HepG2 (cell line): ENCODE results near the gene ZG16. TPM values are rescaled to one million over a fixed set of nuclear protein-coding genes. Genes with fewer than 3 reads are reported as not detected.

Experiments used
- ATF7-NPFF ChIP-seq: sonication (generic); formaldehyde crosslinking; IDR thresholded peaks from 2 replicates; pipeline ENCODE4 v1.8.1; 2023; ENCODE audit warnings: mild to moderate bottlenecking, low read depth, missing genetic modification reagents, moderate library complexity
- ATRX ChIP-seq: sonication (generic); formaldehyde crosslinking; IDR thresholded peaks from 2 replicates; pipeline ENCODE4 v1.4.0; 2020; ENCODE audit warnings: missing genetic modification reagents, borderline replicate concordance
- BCL6 ChIP-seq: IDR thresholded peaks from 2 replicates; pipeline ENCODE4 v1.6.1; 2016; ENCODE audit warnings: missing genetic modification reagents, missing compliant biosample characterization
- BRD4 ChIP-seq: sonication (generic); formaldehyde crosslinking; IDR thresholded peaks from 2 replicates; pipeline ENCODE4 v1.4.0; 2020; ENCODE audit warnings: missing genetic modification reagents
- CBX1 ChIP-seq: IDR thresholded peaks from one replicate; pipeline ENCODE4 v1.6.1; 2016; ENCODE audit warnings: antibody characterized with exemption, low read depth
- HNRNPUL1 ChIP-seq: fragments of 200-400 bp; formaldehyde crosslinking; IDR thresholded peaks from 2 replicates; pipeline ENCODE4 v1.6.1; 2017; ENCODE audit warnings: low read depth, mild to moderate bottlenecking, low read length, moderate library complexity
- RBAK ChIP-seq: sonication (generic); formaldehyde crosslinking; IDR thresholded peaks from 2 replicates; pipeline ENCODE4 v1.5.1; 2020; ENCODE audit warnings: mild to moderate bottlenecking, missing genetic modification reagents
- RXRA ChIP-seq: sonication (generic); formaldehyde crosslinking; IDR thresholded peaks from 2 replicates; pipeline ENCODE4 v1.5.1; 2020; ENCODE audit warnings: missing genetic modification reagents
- ZBTB3 ChIP-seq: sonication (generic); formaldehyde crosslinking; IDR thresholded peaks from 2 replicates; pipeline ENCODE4 v1.4.0; 2020; ENCODE audit warnings: low read depth, mild to moderate bottlenecking, moderate library complexity, missing genetic modification reagents, borderline replicate concordance
- ZKSCAN8 ChIP-seq: IDR thresholded peaks from 2 replicates; pipeline ENCODE4 v1.6.1; 2016; ENCODE audit warnings: borderline replicate concordance, missing genetic modification reagents, missing compliant biosample characterization
- ZNF143 ChIP-seq: sonication (generic); formaldehyde crosslinking; IDR thresholded peaks from 2 replicates; pipeline ENCODE4 v1.4.0; 2020; ENCODE audit warnings: missing genetic modification reagents
- ZNF354B ChIP-seq: sonication (generic); formaldehyde crosslinking; IDR thresholded peaks from 2 replicates; pipeline ENCODE4 v1.8.0; 2022; ENCODE audit warnings: mild to moderate bottlenecking, missing genetic modification reagents
- ZNF441 ChIP-seq: sonication (generic); formaldehyde crosslinking; IDR thresholded peaks from 2 replicates; pipeline ENCODE4 v1.7.0; 2021; ENCODE audit warnings: missing genetic modification reagents, borderline replicate concordance
- ZNF564 ChIP-seq: sonication (generic); formaldehyde crosslinking; IDR thresholded peaks from 2 replicates; pipeline ENCODE4 v1.8.1; 2023; ENCODE audit warnings: mild to moderate bottlenecking, missing genetic modification reagents
- ZNF775 ChIP-seq: sonication (generic); formaldehyde crosslinking; IDR thresholded peaks from 2 replicates; pipeline ENCODE4 v1.4.0; 2020; ENCODE audit warnings: missing genetic modification reagents, mild to moderate bottlenecking, moderate library complexity, borderline replicate concordance
- ZNF878 ChIP-seq: sonication (generic); formaldehyde crosslinking; IDR thresholded peaks from 2 replicates; pipeline ENCODE4 v1.8.1; 2023; ENCODE audit warnings: mild to moderate bottlenecking, missing genetic modification reagents, moderate library complexity
- ZNF879 ChIP-seq: sonication (generic); formaldehyde crosslinking; IDR thresholded peaks from 2 replicates; pipeline ENCODE4 v1.8.1; 2023; ENCODE audit warnings: missing genetic modification reagents
- polyA plus RNA-seq, 8 experiments: library from polyadenylated mRNA; depleted of rRNA in 3 of 8; stranded (reverse) in 7 of 8; unstranded in 1 of 8; fragments of >200 nt; fragmentation: Illumina TruSeq in 4 of 8; extraction: Trizol in 4 of 8; gene quantifications; 2 replicates each; pipeline versions ENCODE4 v1.2.1 to v1.2.3, GENCODE V29; 2011 to 2016; ENCODE audit warnings: low read depth in 4 of 8, missing spikeins in 1 of 8, mixed read lengths in 1 of 8; ENCODE audit not compliant: insufficient read depth in 1 of 8
- total RNA-seq, 5 experiments: library from RNA; depleted of rRNA; stranded (reverse); fragments of >200 nt; fragmentation: Illumina TruSeq; extraction: Trizol; gene quantifications; 2 replicates each; pipeline ENCODE4 v1.2.3, GENCODE V29; 2016; ENCODE audit warnings: low read depth in 1 of 5
- TF ChIP-seq, protein P1 (sequence below): sonication (generic); formaldehyde crosslinking; IDR thresholded peaks from 2 replicates; pipeline ENCODE4 v1.4.0; 2020; ENCODE audit warnings: mild to moderate bottlenecking, missing genetic modification reagents
- TF ChIP-seq, protein P2 (sequence below): sonication (generic); formaldehyde crosslinking; IDR thresholded peaks from 2 replicates; pipeline ENCODE4 v1.8.0; 2022; ENCODE audit warnings: mild to moderate bottlenecking, missing genetic modification reagents, moderate library complexity
- TF ChIP-seq, protein P3 (sequence below): IDR thresholded peaks from 2 replicates; pipeline ENCODE4 v1.6.1; 2018; ENCODE audit warnings: missing genetic modification reagents

Gene ZG16
- total and polyA plus RNA-seq, 2 of the 13 experiments (the other 11 are each of a cell fraction or from before 2014, with no cell fraction given): 0.04 to 0.07 TPM

DNA sequence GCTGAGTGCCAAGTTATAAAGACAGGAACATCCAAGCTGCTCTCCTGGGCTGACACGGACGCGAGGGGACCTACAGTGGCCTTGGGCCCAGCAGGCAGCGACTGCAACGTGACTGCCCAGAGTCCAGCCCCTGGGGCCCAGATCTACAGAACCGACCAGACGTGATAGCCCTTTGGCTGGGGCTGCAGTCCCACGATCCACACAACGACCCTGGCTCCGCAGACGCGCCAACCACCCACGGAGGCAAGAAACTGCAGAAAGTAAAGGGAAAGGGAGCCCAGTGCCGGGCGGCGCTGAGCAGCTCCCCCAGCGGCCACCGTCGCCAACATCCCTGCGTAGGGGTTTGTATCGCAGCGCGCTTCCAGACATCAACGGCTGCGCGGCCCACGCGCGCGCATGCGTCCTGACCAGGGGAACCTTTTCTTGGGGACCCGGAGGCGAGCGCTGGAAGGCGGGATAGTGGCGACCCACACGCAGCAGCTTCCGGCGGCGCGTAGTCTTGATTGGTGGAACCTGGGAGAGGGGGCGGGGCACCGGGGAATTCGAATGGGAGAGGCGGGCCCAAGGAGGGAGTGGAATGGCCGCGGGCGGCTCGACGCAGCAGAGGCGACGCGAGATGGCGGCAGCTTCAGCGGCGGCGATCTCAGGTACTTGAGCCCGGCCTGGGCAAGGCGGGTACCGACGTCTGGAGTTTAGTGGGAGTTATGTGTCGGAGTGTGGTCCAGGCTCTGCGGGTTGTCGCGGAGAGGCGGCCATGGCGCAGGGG lies 12.3 kb downstream of the ZG16 start, which contains the start of gene KIF22 (continued):
- TF ChIP-seq, protein P1, sequence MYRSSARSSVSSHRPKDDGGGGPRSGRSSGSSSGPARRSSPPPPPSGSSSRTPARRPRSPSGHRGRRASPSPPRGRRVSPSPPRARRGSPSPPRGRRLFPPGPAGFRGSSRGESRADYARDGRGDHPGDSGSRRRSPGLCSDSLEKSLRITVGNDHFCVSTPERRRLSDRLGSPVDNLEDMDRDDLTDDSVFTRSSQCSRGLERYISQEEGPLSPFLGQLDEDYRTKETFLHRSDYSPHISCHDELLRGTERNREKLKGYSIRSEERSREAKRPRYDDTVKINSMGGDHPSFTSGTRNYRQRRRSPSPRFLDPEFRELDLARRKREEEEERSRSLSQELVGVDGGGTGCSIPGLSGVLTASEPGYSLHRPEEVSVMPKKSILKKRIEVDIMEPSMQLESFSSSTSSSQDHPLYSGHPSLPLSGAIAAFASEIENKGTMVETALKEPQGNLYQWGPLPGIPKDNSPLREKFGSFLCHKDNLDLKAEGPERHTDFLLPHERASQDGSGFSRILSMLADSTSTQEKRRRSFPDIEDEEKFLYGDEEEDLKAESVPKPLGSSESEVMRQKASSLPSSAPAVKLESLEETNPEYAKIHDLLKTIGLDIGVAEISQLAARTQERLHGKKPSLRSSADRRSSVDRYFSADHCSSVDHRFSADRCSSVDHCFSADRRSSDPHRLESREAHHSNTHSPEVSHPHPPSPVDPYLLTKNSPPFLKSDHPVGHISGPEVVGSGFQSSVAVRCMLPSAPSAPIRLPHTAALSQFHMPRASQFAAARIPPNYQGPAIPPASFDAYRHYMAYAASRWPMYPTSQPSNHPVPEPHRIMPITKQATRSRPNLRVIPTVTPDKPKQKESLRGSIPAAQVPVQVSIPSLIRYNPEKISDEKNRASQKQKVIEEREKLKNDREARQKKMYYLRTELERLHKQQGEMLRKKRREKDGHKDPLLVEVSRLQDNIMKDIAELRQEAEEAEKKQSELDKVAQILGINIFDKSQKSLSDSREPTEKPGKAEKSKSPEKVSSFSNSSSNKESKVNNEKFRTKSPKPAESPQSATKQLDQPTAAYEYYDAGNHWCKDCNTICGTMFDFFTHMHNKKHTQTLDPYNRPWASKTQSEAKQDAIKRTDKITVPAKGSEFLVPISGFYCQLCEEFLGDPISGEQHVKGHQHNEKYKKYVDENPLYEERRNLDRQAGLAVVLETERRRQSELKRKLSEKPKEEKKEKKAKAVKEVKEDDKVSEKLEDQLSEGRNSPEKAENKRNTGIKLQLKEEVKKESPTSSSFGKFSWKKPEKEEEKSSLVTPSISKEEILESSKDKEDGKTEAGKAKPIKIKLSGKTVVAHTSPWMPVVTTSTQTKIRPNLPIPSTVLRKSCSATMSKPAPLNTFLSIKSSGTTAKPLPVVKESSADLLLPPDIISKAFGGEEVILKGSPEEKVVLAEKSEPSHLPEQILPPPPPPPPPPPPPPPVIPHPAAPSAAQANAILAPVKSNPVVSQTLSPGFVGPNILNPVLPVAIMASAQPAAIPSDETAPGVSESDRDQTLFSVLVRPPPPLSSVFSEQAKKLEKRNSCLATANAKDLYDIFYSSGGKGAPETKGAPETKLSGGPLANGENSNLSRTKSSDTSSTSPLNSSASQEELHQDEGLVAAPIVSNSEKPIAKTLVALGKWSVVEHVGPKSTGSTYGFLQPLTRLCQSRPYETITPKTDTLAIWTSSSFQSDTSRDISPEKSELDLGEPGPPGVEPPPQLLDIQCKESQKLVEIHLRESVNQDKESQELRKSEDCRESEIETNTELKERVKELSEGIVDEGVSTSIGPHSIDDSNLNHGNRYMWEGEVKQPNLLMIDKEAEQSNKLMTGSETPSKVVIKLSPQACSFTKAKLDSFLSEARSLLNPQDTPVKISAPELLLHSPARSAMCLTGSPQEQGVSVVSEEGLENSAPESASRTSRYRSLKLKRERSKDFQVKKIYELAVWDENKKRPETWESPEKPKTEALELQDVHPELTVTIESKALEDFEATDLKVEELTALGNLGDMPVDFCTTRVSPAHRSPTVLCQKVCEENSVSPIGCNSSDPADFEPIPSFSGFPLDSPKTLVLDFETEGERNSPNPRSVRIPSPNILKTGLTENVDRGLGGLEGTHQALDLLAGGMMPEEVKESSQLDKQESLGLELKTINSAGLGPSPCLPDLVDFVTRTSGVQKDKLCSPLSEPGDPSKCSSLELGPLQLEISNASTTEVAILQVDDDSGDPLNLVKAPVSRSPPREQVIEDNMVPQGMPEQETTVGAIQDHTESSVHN (CRISPR knock-in tag): 0 out of 2 replicates have a peak, but pooled peaks have one; percentile 58
- peak; percentile 67; the same call in 1 of the 2 replicates for TF ChIP-seq RXRA (CRISPR knock-in tag)
- TF ChIP-seq ZNF354B (CRISPR knock-in tag): no peak
- peak; percentile 89 for TF ChIP-seq ZNF564 (CRISPR knock-in tag)
- TF ChIP-seq ATRX: no peak
- TF ChIP-seq, protein P2, sequence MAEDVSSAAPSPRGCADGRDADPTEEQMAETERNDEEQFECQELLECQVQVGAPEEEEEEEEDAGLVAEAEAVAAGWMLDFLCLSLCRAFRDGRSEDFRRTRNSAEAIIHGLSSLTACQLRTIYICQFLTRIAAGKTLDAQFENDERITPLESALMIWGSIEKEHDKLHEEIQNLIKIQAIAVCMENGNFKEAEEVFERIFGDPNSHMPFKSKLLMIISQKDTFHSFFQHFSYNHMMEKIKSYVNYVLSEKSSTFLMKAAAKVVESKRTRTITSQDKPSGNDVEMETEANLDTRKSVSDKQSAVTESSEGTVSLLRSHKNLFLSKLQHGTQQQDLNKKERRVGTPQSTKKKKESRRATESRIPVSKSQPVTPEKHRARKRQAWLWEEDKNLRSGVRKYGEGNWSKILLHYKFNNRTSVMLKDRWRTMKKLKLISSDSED: no peak
- peak; percentile 88; the same call in 1 of the 2 replicates for TF ChIP-seq ZNF441 (CRISPR knock-in tag)
- TF ChIP-seq, protein P3, sequence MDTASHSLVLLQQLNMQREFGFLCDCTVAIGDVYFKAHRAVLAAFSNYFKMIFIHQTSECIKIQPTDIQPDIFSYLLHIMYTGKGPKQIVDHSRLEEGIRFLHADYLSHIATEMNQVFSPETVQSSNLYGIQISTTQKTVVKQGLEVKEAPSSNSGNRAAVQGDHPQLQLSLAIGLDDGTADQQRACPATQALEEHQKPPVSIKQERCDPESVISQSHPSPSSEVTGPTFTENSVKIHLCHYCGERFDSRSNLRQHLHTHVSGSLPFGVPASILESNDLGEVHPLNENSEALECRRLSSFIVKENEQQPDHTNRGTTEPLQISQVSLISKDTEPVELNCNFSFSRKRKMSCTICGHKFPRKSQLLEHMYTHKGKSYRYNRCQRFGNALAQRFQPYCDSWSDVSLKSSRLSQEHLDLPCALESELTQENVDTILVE: peak; percentile 78
- 0 out of 2 replicates have a peak, but pooled peaks have one; percentile 78 for TF ChIP-seq ZNF879 (CRISPR knock-in tag)
- TF ChIP-seq BCL6 (CRISPR knock-in tag): peak; percentile 58
- TF ChIP-seq ZNF143 (CRISPR knock-in tag): peak; percentile 36
- no peak for TF ChIP-seq CBX1
- TF ChIP-seq BRD4 (CRISPR knock-in tag): peak; percentile 50; the same call in 1 of the 2 replicates
- TF ChIP-seq ZNF775: no peak; the same call in 1 of the 2 replicates
- peak; percentile 96 for TF ChIP-seq ZNF878 (CRISPR knock-in tag)
- TF ChIP-seq ATF7-NPFF (CRISPR knock-in tag): peak; percentile 91
- peak; percentile 78; the same call in 1 of the 2 replicates for TF ChIP-seq ZKSCAN8 (CRISPR knock-in tag)
- TF ChIP-seq HNRNPUL1: peak; percentile 96
- peak; percentile 5; the same call in 1 of the 2 replicates for TF ChIP-seq RBAK (CRISPR knock-in tag)
- TF ChIP-seq ZBTB3 (CRISPR knock-in tag): 0 out of 2 replicates have a peak, but pooled peaks have one; percentile 77
